Activated CD4-positive, alpha-beta memory T cell treated with anti-CD3 and anti-CD28 coated beads for 36 hours (primary cell): ENCODE measurements around the gene TCF3. TPM values are rescaled to one million over a fixed set of nuclear protein-coding genes. Genes with fewer than 3 reads are reported as not detected.
A peak's percentile ranks its signal among the peaks of the same experiment; 100 is the strongest.
"Not testable (repeated sequence)": the region's sequence is repeated elsewhere in the genome, so short reads cannot be mapped to it uniquely, and the experiment has no call there.

Experiments
- CTCF ChIA-PET: fragments of 350-600 bp; sonication (Branson Sonifier 250); formaldehyde crosslinking; loops from one replicate; lab custom pipeline; 2021; ENCODE audit warnings: antibody characterized with exemption, inconsistent platforms; lab: Charles Lee
- POLR2A ChIA-PET: fragments of 350-600 bp; sonication (Branson Sonifier 250); formaldehyde crosslinking; loops from one replicate; lab custom pipeline; 2021; ENCODE audit warnings: antibody characterized with exemption; lab: Charles Lee
- DNase-seq: peaks from one replicate; pipeline ENCODE4 v3.0.0-alpha.2; 2020
- H3K27ac Mint-ChIP-seq: one replicate; pipeline ENCODE4 v1.8.0; 2021; ENCODE audit warnings: mixed read lengths
- H3K27me3 Mint-ChIP-seq: one replicate; pipeline ENCODE4 v1.8.0; 2021; ENCODE audit warnings: mixed read lengths
- H3K36me3 Mint-ChIP-seq: one replicate; pipeline ENCODE4 v1.8.0; 2021; ENCODE audit warnings: mixed read lengths
- H3K4me1 Mint-ChIP-seq: one replicate; pipeline ENCODE4 v1.8.0; 2021; ENCODE audit warnings: low read depth, mixed read lengths
- H3K4me3 Mint-ChIP-seq: one replicate; pipeline ENCODE4 v1.8.0; 2021; ENCODE audit warnings: mild to moderate bottlenecking, mixed read lengths
- H3K9me3 Mint-ChIP-seq: one replicate; pipeline ENCODE4 v1.8.0; 2021; ENCODE audit warnings: mixed read lengths
- intact Hi-C: fragments of 100-400 bp; cut with micrococcal nuclease; formaldehyde crosslinking; loops from one replicate; pipeline ENCODE4 v1.15.1; 2023
- total RNA-seq, 2 experiments: library from RNA; stranded (reverse); gene quantifications; one replicate each; pipeline ENCODE4 v1.2.3, GENCODE V29; 2021

Gene TCF3
- 10 to 100 TPM; 88.9 to 95.5 TPM for total RNA-seq

- Mint-ChIP-seq H3K36me3 (peaks cover 6% of the 10 kb centered on the region), H3K9me3 (no peaks in the 10 kb centered on the region), H3K4me1 (peaks cover 29% of the 10 kb centered on the region), H3K4me3 (peak within 1 kb of the TSS; percentile 84), H3K27me3 (no peaks in the 10 kb centered on the region), H3K27ac (peak within 1 kb of the TSS; percentile 83)
- ChIA-PET CTCF (interaction anchor here (1.4 to 6.5 kb wide), 3 partner anchors 19 to 107 kb away, joined by 5 to 32 read pairs (median 6); no protein-coding TSS in a partner anchor), POLR2A (interaction anchor here (0.6 to 1.9 kb wide), 5 partner anchors 9 to 605 kb away, joined by 3 to 18 read pairs (median 7); partner anchors contain the start of genes MBD3 and UQCR11)
- DNase-seq: peak; percentile 99
- intact Hi-C loops: loop anchor here (1.0 to 5.0 kb wide), 2 partner anchors 60 to 245 kb away; partner anchors contain the start of genes DAZAP1 and MBD3
Observed at GRCh38 chr19:1652471-1653299, at the start of gene TCF3. Gene TCF3, minus strand, starts transcription at chr19:1652615. Its CDS starts 2,367 bp downstream, at chr19:1650248.

GRCh38 chr19:1700733-1701663, 48.6 kb upstream of the TCF3 start:
- Mint-ChIP-seq H3K36me3 (no peaks in the 10 kb centered on the region), H3K9me3 (peaks cover 4% of the 10 kb centered on the region), H3K4me3 (no peak overlapping the region), H3K4me1 (peaks cover 8% of the 10 kb centered on the region), H3K27ac (no peak overlapping the region), H3K27me3 (peaks cover 25% of the 10 kb centered on the region)
- DNase-seq: no peak
- CTCF ChIA-PET: no interaction called here
- intact Hi-C loops: no loop called here
- POLR2A ChIA-PET: no interaction called here

- H3K4me1 Mint-ChIP-seq: peaks cover 8% of the 10 kb centered on the region
- CTCF ChIA-PET: no interaction called here
- H3K27me3 Mint-ChIP-seq: peaks cover 21% of the 10 kb centered on the region
Observed at GRCh38 chr19:1699998-1700732, 47.8 kb upstream of the TCF3 start.

GRCh38 chr19:1699386-1699785, 47.0 kb upstream of the TCF3 start:
- POLR2A ChIA-PET: no interaction called here
- CTCF ChIA-PET: no interaction called here
- H3K36me3 Mint-ChIP-seq: no peaks in the 10 kb centered on the region

More at GRCh38 chr19:1699998-1700732, 47.8 kb upstream of the TCF3 start:
- intact Hi-C loops: no loop called here
- Mint-ChIP-seq H3K36me3 (no peaks in the 10 kb centered on the region), H3K4me3 (no peak overlapping the region), H3K27ac (no peak overlapping the region), H3K9me3 (peaks cover 13% of the 10 kb centered on the region)
- DNase-seq: no peak
- POLR2A ChIA-PET: no interaction called here

GRCh38 chr19:1698636-1699035, 46.2 kb upstream of the TCF3 start:
- no peak overlapping the region for H3K4me3 Mint-ChIP-seq
- DNase-seq: no peak
- ChIA-PET CTCF (no interaction called here), POLR2A (no interaction called here)
- peaks cover 8% of the 10 kb centered on the region for H3K4me1 Mint-ChIP-seq
- peaks cover 16% of the 10 kb centered on the region for H3K9me3 Mint-ChIP-seq
- intact Hi-C loops: no loop called here
- no peaks in the 10 kb centered on the region for H3K36me3 Mint-ChIP-seq
- H3K27ac Mint-ChIP-seq: no peak overlapping the region
- H3K27me3 Mint-ChIP-seq: peaks cover 19% of the 10 kb centered on the region

More at GRCh38 chr19:1699386-1699785, 47.0 kb upstream of the TCF3 start:
- intact Hi-C loops: no loop called here
- Mint-ChIP-seq H3K9me3 (peaks cover 16% of the 10 kb centered on the region), H3K4me1 (peaks cover 8% of the 10 kb centered on the region), H3K27me3 (peaks cover 20% of the 10 kb centered on the region), H3K4me3 (no peak overlapping the region), H3K27ac (no peak overlapping the region)
- no peak for DNase-seq

GRCh38 chr19:1695481-1695880, 43.1 kb upstream of the TCF3 start:
- H3K27ac Mint-ChIP-seq, intact Hi-C loops, H3K4me3 Mint-ChIP-seq, POLR2A ChIA-PET, H3K36me3 Mint-ChIP-seq, H3K4me1 Mint-ChIP-seq, DNase-seq: not testable (repeated sequence)
- peaks cover 17% of the 10 kb centered on the region for H3K27me3 Mint-ChIP-seq
- peaks cover 16% of the 10 kb centered on the region for H3K9me3 Mint-ChIP-seq
- CTCF ChIA-PET: interaction anchor here (1.1 kb wide), 1 partner anchor 23 kb away, joined by 5 read pairs; no protein-coding TSS in a partner anchor

GRCh38 chr19:1691589-1692290, 39.3 kb upstream of the TCF3 start:
- Mint-ChIP-seq H3K4me3 (no peak overlapping the region), H3K27ac (no peak overlapping the region), H3K36me3 (no peaks in the 10 kb centered on the region), H3K4me1 (no peaks in the 10 kb centered on the region), H3K9me3 (peaks cover 16% of the 10 kb centered on the region), H3K27me3 (peaks cover 25% of the 10 kb centered on the region)
- DNase-seq: no peak
- intact Hi-C loops: no loop called here
- ChIA-PET POLR2A (no interaction called here), CTCF (interaction anchor here (1.4 kb wide), 1 partner anchor 20 kb away, joined by 4 read pairs; no protein-coding TSS in a partner anchor)

- ChIA-PET POLR2A (no interaction called here), CTCF (interaction anchor here (1.4 kb wide), 1 partner anchor 19 kb away, joined by 4 read pairs; no protein-coding TSS in a partner anchor)
- Mint-ChIP-seq H3K4me3 (no peak overlapping the region), H3K27ac (no peak overlapping the region), H3K27me3 (peaks cover 27% of the 10 kb centered on the region), H3K36me3 (no peaks in the 10 kb centered on the region), H3K4me1 (no peaks in the 10 kb centered on the region), H3K9me3 (peaks cover 13% of the 10 kb centered on the region)
- intact Hi-C loops: no loop called here
- DNase-seq: peak; percentile 80
Observed at GRCh38 chr19:1690699-1691307, 38.4 kb upstream of the TCF3 start.

GRCh38 chr19:1685785-1686184, 33.4 kb upstream of the TCF3 start:
- H3K36me3 Mint-ChIP-seq, H3K27ac Mint-ChIP-seq, POLR2A ChIA-PET, H3K9me3 Mint-ChIP-seq, H3K4me3 Mint-ChIP-seq, CTCF ChIA-PET, DNase-seq, H3K4me1 Mint-ChIP-seq, intact Hi-C loops: not testable (repeated sequence)
- H3K27me3 Mint-ChIP-seq: peaks cover 20% of the 10 kb centered on the region

- no peak overlapping the region for H3K27ac Mint-ChIP-seq
- DNase-seq: no peak
- H3K36me3 Mint-ChIP-seq: no peaks in the 10 kb centered on the region
- ChIA-PET CTCF (interaction anchor here (4.8 kb wide), 1 partner anchor 12 kb away, joined by 23 read pairs; no protein-coding TSS in a partner anchor), POLR2A (no interaction called here)
- H3K27me3 Mint-ChIP-seq: peaks cover 16% of the 10 kb centered on the region
- no peaks in the 10 kb centered on the region for H3K9me3 Mint-ChIP-seq
- H3K4me3 Mint-ChIP-seq: no peak overlapping the region
- no peaks in the 10 kb centered on the region for H3K4me1 Mint-ChIP-seq
- intact Hi-C loops: no loop called here
Observed at GRCh38 chr19:1685046-1685445, 32.6 kb upstream of the TCF3 start.
